Fibroblast of skin of left quadriceps (primary cell): ENCODE measurements around the gene SLC45A2.

Experiments
- DNase-seq, 2 experiments: peaks; one replicate each; pipeline ENCODE4 v3.0.0-alpha.2; 2013; ENCODE audit warnings: low read depth in 2 of 2

The SLC45A2 gene

GRCh38 chr5:34007621-34008600, 23.4 kb upstream of the SLC45A2 start, which contains the start of gene AMACR:
Gene AMACR (minus strand): TSS chr5:34008050. CDS start chr5:34008019, 31 bp downstream.
- peak; percentile 80 to 81 for DNase-seq

- no peak for DNase-seq
Observed at GRCh38 chr5:34007201-34007620, 22.7 kb upstream of the SLC45A2 start.

- no peak for DNase-seq
Observed at GRCh38 chr5:34005681-34006080, 21.2 kb upstream of the SLC45A2 start.

GRCh38 chr5:34005211-34005610, 20.7 kb upstream of the SLC45A2 start:
- DNase-seq, result no peak

- DNase-seq, result no peak
Observed at GRCh38 chr5:34003941-34004340, 19.4 kb upstream of the SLC45A2 start.

- DNase-seq, result no peak
Observed at GRCh38 chr5:34002629-34003328, 18.3 kb upstream of the SLC45A2 start.

- DNase-seq, result no peak
Observed at GRCh38 chr5:34001241-34001841, 16.8 kb upstream of the SLC45A2 start.

- DNase-seq, result no peak
Observed at GRCh38 chr5:33999978-34000377, 15.5 kb upstream of the SLC45A2 start.

GRCh38 chr5:33997331-33997983, 13.0 kb upstream of the SLC45A2 start:
- peak; percentile 65 to 70 for DNase-seq

GRCh38 chr5:33995865-33996264, 11.4 kb upstream of the SLC45A2 start:
- no peak for DNase-seq

GRCh38 chr5:33994845-33995244, 10.4 kb upstream of the SLC45A2 start:
- DNase-seq, result peak; percentile 84 to 85

GRCh38 chr5:33992864-33993263, 8.4 kb upstream of the SLC45A2 start:
- DNase-seq, result no peak

- no peak for DNase-seq
Observed at GRCh38 chr5:33985447-33985846, 954 bp upstream of the SLC45A2 start.

GRCh38 chr5:33984178-33984577, 315 bp downstream of the SLC45A2 start:
- no peak for DNase-seq

GRCh38 chr5:33981408-33982162, 2.9 kb downstream of the SLC45A2 start:
- no peak for DNase-seq

GRCh38 chr5:33980030-33980429, 4.5 kb downstream of the SLC45A2 start:
- no peak for DNase-seq

- no peak for DNase-seq
Observed at GRCh38 chr5:33978306-33978705, 6.2 kb downstream of the SLC45A2 start.

- no peak for DNase-seq
Observed at GRCh38 chr5:33976307-33976706, 8.2 kb downstream of the SLC45A2 start.

- no peak for DNase-seq
Observed at GRCh38 chr5:33975852-33976251, 8.6 kb downstream of the SLC45A2 start.

- no peak for DNase-seq
Observed at GRCh38 chr5:33973271-33973670, 11.2 kb downstream of the SLC45A2 start.
